Retinal pigment epithelial cell (primary cell): ENCODE data around the gene LSM14B.

ENCODE experiments used
- DNase-seq: peaks from one replicate; pipeline ENCODE4 v3.0.0-alpha.2; 2010; ENCODE audit warnings: low read depth
- H3K4me3 ChIP-seq: 2 replicates; pipeline ENCODE4 v1.5.1; 2011; ENCODE audit warnings: mild to moderate bottlenecking, low read length, control low read depth, moderate library complexity
- TF ChIP-seq, protein P1 (sequence below): conservative IDR thresholded peaks from 2 replicates; pipeline ENCODE4 v1.5.1; 2011; ENCODE audit warnings: low read depth, low read length, control low read depth, inconsistent platforms

LSM14B gene

DNA sequence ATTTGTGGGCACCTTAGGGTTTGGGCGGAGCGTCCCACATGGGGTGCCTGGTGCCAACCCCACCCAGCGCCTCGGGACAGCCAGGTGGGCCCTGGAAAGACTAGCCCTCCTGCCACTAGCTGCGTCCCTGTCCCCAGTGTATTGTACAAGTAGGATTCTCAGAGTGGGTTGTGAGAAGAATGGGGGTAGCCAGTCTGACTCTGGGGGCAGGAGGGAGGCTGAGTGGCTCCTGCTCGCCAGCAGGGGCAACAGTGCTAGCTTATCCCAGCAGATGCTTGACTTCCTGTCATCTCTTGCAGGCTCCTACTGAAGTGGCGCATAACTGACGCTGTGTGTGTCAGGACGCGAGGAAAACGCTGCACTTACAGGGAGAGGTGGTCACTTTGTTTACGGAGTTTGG lies 11.6 kb downstream of the LSM14B start:
- TF ChIP-seq, protein P1, sequence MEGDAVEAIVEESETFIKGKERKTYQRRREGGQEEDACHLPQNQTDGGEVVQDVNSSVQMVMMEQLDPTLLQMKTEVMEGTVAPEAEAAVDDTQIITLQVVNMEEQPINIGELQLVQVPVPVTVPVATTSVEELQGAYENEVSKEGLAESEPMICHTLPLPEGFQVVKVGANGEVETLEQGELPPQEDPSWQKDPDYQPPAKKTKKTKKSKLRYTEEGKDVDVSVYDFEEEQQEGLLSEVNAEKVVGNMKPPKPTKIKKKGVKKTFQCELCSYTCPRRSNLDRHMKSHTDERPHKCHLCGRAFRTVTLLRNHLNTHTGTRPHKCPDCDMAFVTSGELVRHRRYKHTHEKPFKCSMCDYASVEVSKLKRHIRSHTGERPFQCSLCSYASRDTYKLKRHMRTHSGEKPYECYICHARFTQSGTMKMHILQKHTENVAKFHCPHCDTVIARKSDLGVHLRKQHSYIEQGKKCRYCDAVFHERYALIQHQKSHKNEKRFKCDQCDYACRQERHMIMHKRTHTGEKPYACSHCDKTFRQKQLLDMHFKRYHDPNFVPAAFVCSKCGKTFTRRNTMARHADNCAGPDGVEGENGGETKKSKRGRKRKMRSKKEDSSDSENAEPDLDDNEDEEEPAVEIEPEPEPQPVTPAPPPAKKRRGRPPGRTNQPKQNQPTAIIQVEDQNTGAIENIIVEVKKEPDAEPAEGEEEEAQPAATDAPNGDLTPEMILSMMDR, result peak; percentile 20
- no peak for DNase-seq
- H3K4me3 ChIP-seq, result no peak overlapping the region

DNA sequence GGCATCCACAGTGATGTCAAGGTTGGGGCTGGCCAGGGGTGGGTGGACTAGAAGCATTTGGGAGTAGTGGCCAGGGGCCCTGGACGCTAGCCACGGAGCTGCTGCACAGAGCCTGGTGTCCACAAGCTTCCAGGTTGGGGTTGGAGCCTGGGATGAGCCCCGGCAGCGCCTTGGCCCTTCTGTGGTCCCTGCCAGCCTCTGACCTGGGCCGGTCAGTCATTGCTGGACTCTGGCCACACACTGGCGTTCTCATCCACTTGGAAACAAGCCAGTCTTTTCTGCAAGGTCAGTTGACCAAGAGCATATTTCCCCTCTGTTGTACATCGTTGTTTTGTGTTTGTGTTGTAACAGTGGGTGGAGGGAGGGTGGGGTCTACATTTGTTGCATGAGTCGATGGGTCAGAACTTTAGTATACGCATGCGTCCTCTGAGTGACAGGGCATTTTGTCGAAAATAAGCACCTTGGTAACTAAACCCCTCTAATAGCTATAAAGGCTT lies 12.5 kb downstream of the LSM14B start:
- H3K4me3 ChIP-seq, result no peak overlapping the region
- no peak for DNase-seq
- TF ChIP-seq, protein P1, result no peak

DNA sequence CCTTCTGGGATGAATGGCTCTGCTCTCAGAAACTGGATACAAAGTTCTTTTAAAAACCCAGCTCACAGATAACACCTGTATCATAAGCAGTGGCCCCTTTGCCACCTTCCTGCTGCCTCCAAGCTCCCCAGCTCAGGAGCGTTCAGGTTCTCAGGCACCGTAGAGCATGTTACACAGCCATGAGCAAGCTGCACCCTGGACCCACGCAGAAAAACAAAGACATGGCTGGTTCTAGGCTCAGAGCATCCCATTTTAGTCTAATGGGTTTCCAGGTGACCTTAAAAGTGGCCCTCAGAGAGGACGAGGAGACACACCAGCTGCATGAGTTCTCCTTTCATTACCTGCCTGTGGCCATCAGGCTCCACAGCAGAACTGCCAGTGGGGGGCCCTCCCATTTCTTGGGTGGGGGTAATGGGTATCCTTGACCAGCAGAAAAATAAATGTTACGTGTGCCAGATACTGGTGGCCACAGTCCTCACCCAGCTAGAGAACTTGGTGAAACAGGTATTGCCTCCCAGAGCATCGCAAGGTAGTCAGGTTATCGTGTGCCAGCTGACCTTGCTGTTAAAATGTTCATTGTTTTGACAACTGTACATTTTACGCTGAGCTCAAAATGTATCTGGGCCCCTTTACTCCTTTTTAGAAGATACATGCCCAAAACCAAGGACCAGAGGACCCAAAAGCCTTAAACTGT lies 13.4 kb downstream of the LSM14B start:
- DNase-seq, result no peak
- no peak overlapping the region for H3K4me3 ChIP-seq
- TF ChIP-seq, protein P1, result no peak

DNA sequence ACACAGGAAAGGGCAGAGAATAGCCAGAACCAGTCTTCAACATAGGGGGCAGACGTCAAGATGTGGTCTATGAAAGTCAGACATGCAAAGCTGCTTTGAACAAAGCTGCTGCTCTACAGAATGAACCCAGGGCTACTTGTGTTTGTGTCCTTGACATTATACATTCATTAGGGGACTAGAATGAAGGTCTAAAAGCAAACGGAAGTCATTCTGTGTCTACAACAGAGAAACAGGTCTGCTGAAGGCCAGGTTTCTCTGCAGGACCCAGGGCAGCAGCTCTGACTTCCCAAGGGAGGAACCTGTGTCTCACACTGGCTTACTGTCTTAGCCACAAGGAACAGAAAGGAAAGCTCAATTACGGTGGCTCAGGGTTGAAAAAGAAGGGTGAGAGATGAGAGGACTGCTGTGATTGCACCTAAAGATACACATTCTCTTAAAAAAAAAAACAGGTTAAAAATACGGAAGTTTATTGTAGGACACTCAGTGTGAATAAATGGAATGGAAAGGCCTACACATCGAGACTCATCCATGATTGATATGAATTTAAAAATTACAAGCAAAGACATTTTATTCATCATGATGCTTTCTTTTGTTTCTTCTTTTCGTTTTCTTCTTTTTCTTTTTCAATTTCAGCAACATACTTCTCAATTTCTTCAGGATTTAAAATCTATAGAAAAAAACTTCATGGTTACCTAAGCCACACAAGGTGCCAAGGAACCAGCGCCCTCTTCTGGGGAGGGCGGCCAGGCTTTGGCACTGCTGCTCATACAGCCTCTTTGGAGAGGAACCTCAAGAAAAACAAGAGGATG lies 14.2 kb downstream of the LSM14B start:
- no peak overlapping the region for H3K4me3 ChIP-seq
- no peak for DNase-seq
- TF ChIP-seq, protein P1, result peak; percentile 98

DNA sequence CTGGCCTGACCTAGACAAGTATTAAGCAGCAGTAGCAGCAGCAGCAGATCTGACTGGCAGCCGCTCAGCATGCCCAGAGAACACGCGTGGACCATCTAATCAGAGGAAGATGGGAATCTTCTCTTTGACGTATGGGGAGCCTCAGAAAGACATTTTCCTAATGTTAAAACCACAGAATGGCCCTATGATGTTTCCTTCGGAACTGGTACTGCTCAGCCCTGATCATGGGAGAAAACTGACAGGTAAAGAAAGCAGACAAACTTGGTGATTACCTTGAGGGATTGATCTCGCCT lies 14.8 kb downstream of the LSM14B start:
- DNase-seq, result no peak

DNA sequence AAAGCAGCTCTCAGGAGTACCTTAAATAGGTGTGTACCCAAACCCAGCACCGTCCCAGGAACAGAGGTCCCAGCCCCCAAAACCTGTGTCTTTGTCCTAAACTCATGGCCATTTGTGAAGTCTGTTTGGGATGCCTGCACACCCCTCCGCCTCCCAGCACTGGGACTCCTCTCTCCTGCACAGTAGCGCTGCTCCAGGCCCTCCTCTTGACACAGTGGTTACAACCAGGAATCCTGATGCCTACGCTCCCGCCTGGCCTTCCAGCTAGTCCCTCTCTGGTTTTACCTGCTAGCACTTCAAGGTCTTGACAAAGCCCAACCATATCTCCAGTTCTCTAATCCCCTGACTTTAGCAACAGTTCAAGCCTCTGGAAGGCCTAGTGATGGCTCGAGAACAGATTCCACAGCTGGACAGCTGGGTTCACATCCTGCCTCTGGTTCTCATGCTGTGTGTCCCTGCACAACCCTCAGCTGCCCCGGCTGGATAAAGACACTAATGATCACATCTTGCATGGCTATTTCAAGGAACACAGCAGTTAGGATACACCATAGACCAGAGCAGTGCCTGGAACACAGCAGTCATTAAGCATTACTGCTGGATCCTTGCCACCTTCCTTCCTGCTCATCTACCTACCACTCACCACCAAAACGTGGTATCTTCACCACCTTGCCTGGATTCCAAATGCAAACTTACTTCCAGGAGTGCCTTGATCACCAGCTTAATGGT lies 15.4 kb downstream of the LSM14B start:
- no peak overlapping the region for H3K4me3 ChIP-seq
- TF ChIP-seq, protein P1, result no peak
- DNase-seq, result no peak

More for the DNA sequence above, 14.8 kb downstream of the LSM14B start:
- TF ChIP-seq, protein P1, result no peak
- H3K4me3 ChIP-seq, result no peak overlapping the region
